HTERT RPE-1 (cell line): ENCODE measurements around the gene PLS3.

Experiments used
- in situ Hi-C: fragments of 300-500 bp; cut with MboI; formaldehyde crosslinking; loops from 4 replicates; pipeline ENCODE4 v1.14.3; 2020; ENCODE audit warnings: low sequenced_read_pairs

PLS3 gene

GRCh38 chrX:115687595-115687994 is 126.6 kb downstream of the PLS3 start:
- in situ Hi-C loops, result no loop called here

GRCh38 chrX:115689931-115690330 is 129.0 kb downstream of the PLS3 start:
- in situ Hi-C loops, result no loop called here

GRCh38 chrX:115690511-115691216 is 129.7 kb downstream of the PLS3 start:
- in situ Hi-C loops, result no loop called here

- in situ Hi-C loops, result no loop called here
Measured at GRCh38 chrX:115693476-115693875, 132.5 kb downstream of the PLS3 start.

GRCh38 chrX:115694028-115694427 is 133.1 kb downstream of the PLS3 start:
- in situ Hi-C loops, result no loop called here

GRCh38 chrX:115696039-115696438 is 135.1 kb downstream of the PLS3 start:
- in situ Hi-C loops, result no loop called here

- in situ Hi-C loops, result no loop called here
Measured at GRCh38 chrX:115696939-115697338, 136.0 kb downstream of the PLS3 start.

GRCh38 chrX:115697806-115698205 is 136.8 kb downstream of the PLS3 start:
- in situ Hi-C loops, result no loop called here
